K562 (cell line): ENCODE data around the gene DAAM1. TPM values are rescaled to one million over a fixed set of nuclear protein-coding genes. Genes with fewer than 3 reads are reported as not detected.

Experiments used
- BRF1 ChIP-seq: IDR thresholded peaks from 3 replicates; pipeline ENCODE4 v1.6.1; 2011; ENCODE audit warnings: borderline replicate concordance, mild to moderate bottlenecking; ENCODE audit not compliant: insufficient read length; ENCODE audit errors: extremely low read depth
- CCNT2 ChIP-seq: IDR thresholded peaks from 2 replicates; pipeline ENCODE4 v1.6.1; 2011; ENCODE audit warnings: borderline replicate concordance, low read depth, mild to moderate bottlenecking, moderate library complexity, mixed read lengths, low read length; ENCODE audit not compliant: insufficient read length; ENCODE audit errors: extremely low read depth
- CEBPB ChIP-seq: fragments of 450-650 bp; IDR thresholded peaks from 2 replicates; pipeline ENCODE4 v1.6.1; 2016; ENCODE audit warnings: missing genetic modification characterization, missing compliant biosample characterization
- DPF2 ChIP-seq: fragments of 450-650 bp; IDR thresholded peaks from 2 replicates; pipeline ENCODE4 v1.6.1; 2016
- GABPB2 ChIP-seq: fragments of 250-450 bp; sonication (Bioruptor Pico); conservative IDR thresholded peaks from 2 replicates; pipeline ENCODE4 v1.5.1; 2021; ENCODE audit warnings: mild to moderate bottlenecking
- JUND ChIP-seq, 2 experiments: IDR thresholded peaks; 2 replicates in 1 of 2; 3 replicates in 1 of 2; pipeline ENCODE4 v1.6.1; 2011; ENCODE audit warnings: borderline replicate concordance in 2 of 2, low read depth in 2 of 2, low read length in 2 of 2, improper control_type of control experiment in 1 of 2, missing biosample characterization in 1 of 2, missing genetic modification characterization in 1 of 2, missing genetic modification reagents in 1 of 2
- KLF6 ChIP-seq: fragments of 250-450 bp; sonication (Bioruptor Pico); IDR thresholded peaks from 2 replicates; pipeline ENCODE4 v1.4.0; 2020; ENCODE audit warnings: mild to moderate bottlenecking, moderate library complexity, borderline replicate concordance
- MIER1 ChIP-seq: fragments of 450-650 bp; IDR thresholded peaks from 2 replicates; pipeline ENCODE4 v1.6.1; 2016; ENCODE audit warnings: antibody characterized with exemption, mild to moderate bottlenecking, low read depth
- POLR2B ChIP-seq: fragments of 450-650 bp; IDR thresholded peaks from 2 replicates; pipeline ENCODE4 v1.6.1; 2018; ENCODE audit warnings: low read depth; ENCODE audit not compliant: partially characterized antibody
- PRMT5 ChIP-seq: sonication (generic); formaldehyde crosslinking; IDR thresholded peaks from 2 replicates; pipeline ENCODE4 v1.5.0; 2020; ENCODE audit warnings: missing genetic modification reagents
- RBFOX2 ChIP-seq: fragments of 200-400 bp; formaldehyde crosslinking; IDR thresholded peaks from 2 replicates; pipeline ENCODE4 v1.6.1; 2017; ENCODE audit warnings: low read depth, mild to moderate bottlenecking, low read length, moderate library complexity
- RBM17 ChIP-seq: fragments of 200-400 bp; formaldehyde crosslinking; IDR thresholded peaks from 2 replicates; pipeline ENCODE4 v1.6.1; 2017; ENCODE audit warnings: low read depth, mild to moderate bottlenecking, low read length, borderline replicate concordance
- RBM34 ChIP-seq: fragments of 200-400 bp; formaldehyde crosslinking; IDR thresholded peaks from 2 replicates; pipeline ENCODE4 v1.6.1; 2018; ENCODE audit warnings: low read length, borderline replicate concordance; ENCODE audit not compliant: insufficient read depth
- RCOR1 ChIP-seq, 2 experiments: IDR thresholded peaks; 2 replicates each; pipeline ENCODE4 v1.6.1; 2012; ENCODE audit warnings: low read depth in 2 of 2, low read length in 2 of 2, borderline replicate concordance in 1 of 2, improper control_type of control experiment in 1 of 2
- XRCC4 ChIP-seq: IDR thresholded peaks from one replicate; pipeline ENCODE4 v1.6.1; 2011; ENCODE audit not compliant: insufficient read depth, insufficient read length; ENCODE audit errors: extremely low read depth
- ZC3H4 ChIP-seq: sonication (generic); formaldehyde crosslinking; IDR thresholded peaks from 2 replicates; pipeline ENCODE4 v1.9.0; 2021; ENCODE audit warnings: missing genetic modification reagents, borderline replicate concordance
- ZNF668 ChIP-seq: fragments of 250-450 bp; sonication (Bioruptor Pico); IDR thresholded peaks from 2 replicates; pipeline ENCODE4 v1.8.0; 2022; ENCODE audit warnings: mild to moderate bottlenecking, inconsistent platforms
- polyA plus RNA-seq, 8 experiments: library from polyadenylated mRNA; depleted of rRNA in 4 of 8; stranded (reverse) in 5 of 8; unstranded in 3 of 8; fragments of >200 nt; fragmentation: Nextera tagmentation in 2 of 8; fragmentation: Illumina TruSeq in 1 of 8; extraction: Ambion mirVana in 2 of 8; extraction: Trizol in 1 of 8; gene quantifications; 2 replicates each; pipeline versions ENCODE4 v1.2.1 to v1.2.3, GENCODE V29; 2011 to 2014; ENCODE audit warnings: inconsistent platforms in 1 of 8, missing spikeins in 1 of 8
- total RNA-seq, 7 experiments: library from RNA; depleted of rRNA in 6 of 7; stranded (reverse); fragments of >200 nt in 6 of 7; fragmentation: Illumina TruSeq in 2 of 7; extraction: Trizol in 2 of 7; gene quantifications; 2 replicates each; pipeline versions ENCODE4 v1.2.1 to v1.2.3, GENCODE V29; 2011 to 2021; ENCODE audit warnings: low replicate concordance in 1 of 7
- TF ChIP-seq, protein P1 (sequence below): sonication (generic); formaldehyde crosslinking; IDR thresholded peaks from 2 replicates; pipeline ENCODE4 v1.8.0; 2022; ENCODE audit warnings: mild to moderate bottlenecking, missing genetic modification reagents
- TF ChIP-seq, protein P2 (sequence below): fragments of 200-800 bp; sonication (Bioruptor generic); IDR thresholded peaks from 2 replicates; pipeline ENCODE4 v1.6.1; 2017; ENCODE audit warnings: missing genetic modification characterization, missing compliant biosample characterization
- TF ChIP-seq, protein P3 (sequence below), 2 experiments: fragments of 450-650 bp; conservative IDR thresholded peaks; 2 replicates each; pipeline ENCODE4 v1.6.1; 2017; ENCODE audit warnings: mild to moderate bottlenecking in 2 of 2, moderate library complexity in 2 of 2

Gene DAAM1
- total and polyA plus RNA-seq, 9 of the 15 experiments (the other 6 are each of a cell fraction or from before 2014, with no cell fraction given): 3.6 to 11.6 (median 6.7) TPM

DNA sequence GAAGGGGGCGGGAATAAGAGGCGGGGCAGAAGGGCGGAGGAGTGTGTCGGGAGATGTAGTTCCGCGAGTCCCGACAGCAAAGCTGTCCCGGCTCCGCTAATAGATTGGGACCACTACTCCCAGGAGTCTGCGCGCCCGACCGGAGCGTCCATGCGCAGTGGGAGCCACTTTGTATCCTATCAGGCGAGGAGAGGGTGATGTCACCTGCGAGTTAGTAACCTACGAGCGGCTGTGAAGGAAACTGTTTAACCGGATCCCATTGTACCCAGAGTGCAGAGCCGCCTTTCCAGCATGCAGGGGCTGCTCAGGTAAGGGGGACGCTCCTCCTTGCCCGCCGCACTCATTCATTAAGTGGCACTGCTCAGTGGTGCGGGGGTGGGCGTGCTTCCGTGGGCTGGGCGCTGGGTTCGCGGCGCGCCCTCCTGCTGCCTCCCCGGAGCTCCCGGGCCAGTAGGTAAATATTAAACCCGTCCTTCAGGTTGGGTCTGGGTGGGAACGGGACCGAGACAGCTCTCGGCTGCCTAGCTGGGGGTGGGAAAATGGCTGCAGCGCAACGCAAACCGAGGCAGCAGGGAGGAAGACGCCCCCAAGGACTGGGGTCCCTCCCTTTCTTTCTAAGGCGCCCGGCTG, at the start of gene DAAM1 (continued):
- TF ChIP-seq, protein P1, sequence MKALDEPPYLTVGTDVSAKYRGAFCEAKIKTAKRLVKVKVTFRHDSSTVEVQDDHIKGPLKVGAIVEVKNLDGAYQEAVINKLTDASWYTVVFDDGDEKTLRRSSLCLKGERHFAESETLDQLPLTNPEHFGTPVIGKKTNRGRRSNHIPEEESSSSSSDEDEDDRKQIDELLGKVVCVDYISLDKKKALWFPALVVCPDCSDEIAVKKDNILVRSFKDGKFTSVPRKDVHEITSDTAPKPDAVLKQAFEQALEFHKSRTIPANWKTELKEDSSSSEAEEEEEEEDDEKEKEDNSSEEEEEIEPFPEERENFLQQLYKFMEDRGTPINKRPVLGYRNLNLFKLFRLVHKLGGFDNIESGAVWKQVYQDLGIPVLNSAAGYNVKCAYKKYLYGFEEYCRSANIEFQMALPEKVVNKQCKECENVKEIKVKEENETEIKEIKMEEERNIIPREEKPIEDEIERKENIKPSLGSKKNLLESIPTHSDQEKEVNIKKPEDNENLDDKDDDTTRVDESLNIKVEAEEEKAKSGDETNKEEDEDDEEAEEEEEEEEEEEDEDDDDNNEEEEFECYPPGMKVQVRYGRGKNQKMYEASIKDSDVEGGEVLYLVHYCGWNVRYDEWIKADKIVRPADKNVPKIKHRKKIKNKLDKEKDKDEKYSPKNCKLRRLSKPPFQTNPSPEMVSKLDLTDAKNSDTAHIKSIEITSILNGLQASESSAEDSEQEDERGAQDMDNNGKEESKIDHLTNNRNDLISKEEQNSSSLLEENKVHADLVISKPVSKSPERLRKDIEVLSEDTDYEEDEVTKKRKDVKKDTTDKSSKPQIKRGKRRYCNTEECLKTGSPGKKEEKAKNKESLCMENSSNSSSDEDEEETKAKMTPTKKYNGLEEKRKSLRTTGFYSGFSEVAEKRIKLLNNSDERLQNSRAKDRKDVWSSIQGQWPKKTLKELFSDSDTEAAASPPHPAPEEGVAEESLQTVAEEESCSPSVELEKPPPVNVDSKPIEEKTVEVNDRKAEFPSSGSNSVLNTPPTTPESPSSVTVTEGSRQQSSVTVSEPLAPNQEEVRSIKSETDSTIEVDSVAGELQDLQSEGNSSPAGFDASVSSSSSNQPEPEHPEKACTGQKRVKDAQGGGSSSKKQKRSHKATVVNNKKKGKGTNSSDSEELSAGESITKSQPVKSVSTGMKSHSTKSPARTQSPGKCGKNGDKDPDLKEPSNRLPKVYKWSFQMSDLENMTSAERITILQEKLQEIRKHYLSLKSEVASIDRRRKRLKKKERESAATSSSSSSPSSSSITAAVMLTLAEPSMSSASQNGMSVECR (CRISPR knock-in tag): peak; percentile 57; the same call in 1 of the 2 replicates
- no peak for TF ChIP-seq CEBPB (tag)
- TF ChIP-seq GABPB2 (CRISPR knock-in tag): no peak
- no peak for TF ChIP-seq DPF2
- TF ChIP-seq, protein P2, sequence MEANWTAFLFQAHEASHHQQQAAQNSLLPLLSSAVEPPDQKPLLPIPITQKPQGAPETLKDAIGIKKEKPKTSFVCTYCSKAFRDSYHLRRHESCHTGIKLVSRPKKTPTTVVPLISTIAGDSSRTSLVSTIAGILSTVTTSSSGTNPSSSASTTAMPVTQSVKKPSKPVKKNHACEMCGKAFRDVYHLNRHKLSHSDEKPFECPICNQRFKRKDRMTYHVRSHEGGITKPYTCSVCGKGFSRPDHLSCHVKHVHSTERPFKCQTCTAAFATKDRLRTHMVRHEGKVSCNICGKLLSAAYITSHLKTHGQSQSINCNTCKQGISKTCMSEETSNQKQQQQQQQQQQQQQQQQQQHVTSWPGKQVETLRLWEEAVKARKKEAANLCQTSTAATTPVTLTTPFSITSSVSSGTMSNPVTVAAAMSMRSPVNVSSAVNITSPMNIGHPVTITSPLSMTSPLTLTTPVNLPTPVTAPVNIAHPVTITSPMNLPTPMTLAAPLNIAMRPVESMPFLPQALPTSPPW (CRISPR knock-in tag): peak; percentile 48; the same call in 1 of the 2 replicates
- no peak for TF ChIP-seq XRCC4
- TF ChIP-seq MIER1: no peak
- no peak for TF ChIP-seq ZNF668 (CRISPR knock-in tag)
- peak; percentile 76 for TF ChIP-seq RBFOX2
- peak; percentile 85 for TF ChIP-seq ZC3H4
- no peak for TF ChIP-seq BRF1
- TF ChIP-seq KLF6 (CRISPR knock-in tag): no peak
- TF ChIP-seq PRMT5 (CRISPR knock-in tag): no peak
- peak; percentile 47 for TF ChIP-seq POLR2B
- peak; percentile 88 for TF ChIP-seq JUND (IDR thresholded peaks at IDR 0.05; ENCODE audit: borderline replicate concordance, low read depth, low read length)
- TF ChIP-seq JUND (tag; IDR thresholded peaks at IDR 0.05; ENCODE audit: borderline replicate concordance, low read depth, low read length): peak; percentile 79; the same call in 2 of the 3 replicates
- no peak for TF ChIP-seq RBM34
- peak; percentile 24 for TF ChIP-seq CCNT2
- no peak for TF ChIP-seq RBM17
- TF ChIP-seq RCOR1 (IDR thresholded peaks at IDR 0.05; ENCODE audit: borderline replicate concordance in 1 of 2, low read depth in 2 of 2, low read length in 2 of 2): no peak
- TF ChIP-seq, protein P3, sequence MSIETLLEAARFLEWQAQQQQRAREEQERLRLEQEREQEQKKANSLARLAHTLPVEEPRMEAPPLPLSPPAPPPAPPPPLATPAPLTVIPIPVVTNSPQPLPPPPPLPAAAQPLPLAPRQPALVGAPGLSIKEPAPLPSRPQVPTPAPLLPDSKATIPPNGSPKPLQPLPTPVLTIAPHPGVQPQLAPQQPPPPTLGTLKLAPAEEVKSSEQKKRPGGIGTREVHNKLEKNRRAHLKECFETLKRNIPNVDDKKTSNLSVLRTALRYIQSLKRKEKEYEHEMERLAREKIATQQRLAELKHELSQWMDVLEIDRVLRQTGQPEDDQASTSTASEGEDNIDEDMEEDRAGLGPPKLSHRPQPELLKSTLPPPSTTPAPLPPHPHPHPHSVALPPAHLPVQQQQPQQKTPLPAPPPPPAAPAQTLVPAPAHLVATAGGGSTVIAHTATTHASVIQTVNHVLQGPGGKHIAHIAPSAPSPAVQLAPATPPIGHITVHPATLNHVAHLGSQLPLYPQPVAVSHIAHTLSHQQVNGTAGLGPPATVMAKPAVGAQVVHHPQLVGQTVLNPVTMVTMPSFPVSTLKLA (conservative IDR thresholded peaks at IDR 0.05): peak in 1 of 2 experiments; percentile 37; a peak in 2 of 4 replicates
